Measurements from ENCODE around the gene RHO.
"Not testable (repeated sequence)": the region's sequence is repeated elsewhere in the genome, so short reads cannot be mapped to it uniquely, and the experiment has no call there.

Gene RHO

GRCh38 chr3:129499604-129500333 lies 28.7 kb upstream of the RHO start:
- not testable (repeated sequence) for DNase-seq

- no peak for DNase-seq
These were observed 28.1 kb upstream of the RHO start for GRCh38 chr3:129500334-129500658.

GRCh38 chr3:129501630-129502029 lies 26.8 kb upstream of the RHO start:
- DNase-seq = no peak

GRCh38 chr3:129502641-129503408 lies 25.6 kb upstream of the RHO start:
- peak in 1 of 14 donors; percentile 20 for DNase-seq

- no peak for DNase-seq
These were observed 24.8 kb upstream of the RHO start for GRCh38 chr3:129503471-129504291.

- DNase-seq = no peak
These were observed 23.9 kb upstream of the RHO start for GRCh38 chr3:129504471-129505100.

GRCh38 chr3:129505341-129505740 lies 23.1 kb upstream of the RHO start:
- peak in 1 of 14 donors; percentile 81 for DNase-seq

- no peak for DNase-seq
These were observed 22.2 kb upstream of the RHO start for GRCh38 chr3:129506231-129506742.

GRCh38 chr3:129507181-129507831 lies 21.1 kb upstream of the RHO start:
- peak in 12 of 14 donors; percentile 7 to 80 (median 30) for DNase-seq

- no peak for DNase-seq
These were observed 15.8 kb upstream of the RHO start for GRCh38 chr3:129512595-129512994.

- DNase-seq = no peak
These were observed 14.7 kb upstream of the RHO start for GRCh38 chr3:129513705-129514104.

GRCh38 chr3:129514110-129514509 lies 14.3 kb upstream of the RHO start:
- DNase-seq = peak in 2 of 14 donors; percentile 38 to 42

- DNase-seq = no peak
These were observed 13.9 kb upstream of the RHO start for GRCh38 chr3:129514563-129514962.

GRCh38 chr3:129515108-129515820 lies 13.2 kb upstream of the RHO start:
- DNase-seq = not testable (repeated sequence)

GRCh38 chr3:129515821-129516432 lies 12.5 kb upstream of the RHO start:
- DNase-seq = not testable (repeated sequence)

GRCh38 chr3:129517516-129517915 lies 10.9 kb upstream of the RHO start:
- DNase-seq = no peak

GRCh38 chr3:129518038-129518561 lies 10.3 kb upstream of the RHO start:
- peak in 5 of 14 donors; percentile 12 to 33 (median 17) for DNase-seq

GRCh38 chr3:129518581-129518980 lies 9.9 kb upstream of the RHO start:
- DNase-seq = no peak

- no peak for DNase-seq
These were observed 9.0 kb upstream of the RHO start for GRCh38 chr3:129519449-129519848.
